Gastrocnemius medialis (tissue), 4 donors: ENCODE measurements around the gene ADCY5. TPM values are rescaled to one million over a fixed set of nuclear protein-coding genes. Genes with fewer than 3 reads are reported as not detected.

Experiments
- ATAC-seq, 2 donors: fragments of 150-250 bp; one replicate each; pipeline ENCODE4 v1.9.1; 2016
- DNase-seq, 2 donors: peaks; one replicate each; pipeline ENCODE4 v3.0.0-alpha.2; 2019
- H3K27ac ChIP-seq, 4 donors: fragments of 200-600 bp; sonication (generic); 1 replicate in 1 of 4; 2 replicates in 3 of 4; pipeline ENCODE4 v1.5.1; 2016 to 2018; ENCODE audit warnings: mild to moderate bottlenecking in 2 of 4, moderate library complexity in 1 of 4
- H3K27me3 ChIP-seq, 3 donors: fragments of 200-600 bp; sonication (generic) in 2 of 3; 1 replicate in 1 of 3; 2 replicates in 2 of 3; pipeline versions ENCODE4 v1.5.1 to v1.6.0; 2016 to 2019; ENCODE audit warnings: mild to moderate bottlenecking in 1 of 3, moderate library complexity in 1 of 3
- H3K36me3 ChIP-seq, 2 donors: fragments of 200-600 bp; sonication (generic) in 1 of 2; one replicate each; pipeline ENCODE4 v1.5.1; 2017 to 2018
- H3K4me1 ChIP-seq, 2 donors: fragments of 200-600 bp; sonication (generic) in 1 of 2; one replicate each; pipeline ENCODE4 v1.5.1; 2016 to 2017; ENCODE audit warnings: mild to moderate bottlenecking in 2 of 2
- H3K4me3 ChIP-seq, 4 donors: fragments of 200-600 bp; sonication (generic) in 3 of 4; 1 replicate in 1 of 4; 2 replicates in 3 of 4; pipeline ENCODE4 v1.5.1; 2016 to 2019; ENCODE audit warnings: mild to moderate bottlenecking in 2 of 4
- H3K9me3 ChIP-seq, 3 donors: fragments of 200-600 bp; sonication (generic) in 2 of 3; 1 replicate in 1 of 3; 2 replicates in 2 of 3; pipeline ENCODE4 v1.5.1; 2016 to 2019
- CTCF ChIP-seq, 5 experiments: fragments of 450-650 bp in 3 of 5; fragments of 200-600 bp in 2 of 5; sonication (generic) in 2 of 5; IDR thresholded peaks in 4 of 5; conservative IDR thresholded peaks in 1 of 5; 1 replicate in 4 of 5; 2 replicates in 1 of 5; pipeline ENCODE4 v1.5.1; 2016 to 2019; ENCODE audit warnings: antibody characterized with exemption in 5 of 5, mild to moderate bottlenecking in 3 of 5, moderate library complexity in 3 of 5
- POLR2A ChIP-seq, 2 donors: fragments of 450-650 bp; IDR thresholded peaks; one replicate each; pipeline ENCODE4 v1.6.1; 2017; ENCODE audit warnings: antibody characterized with exemption in 2 of 2, mild to moderate bottlenecking in 2 of 2, moderate library complexity in 2 of 2
- in situ Hi-C, 4 donors: fragments of 200-750 bp; cut with MboI; loops; one replicate each; pipeline versions ENCODE4 v1.15.0 to v1.8.0; 2017; ENCODE audit warnings: low sequenced_read_pairs in 4 of 4
- intact Hi-C: fragments of 100-400 bp; cut with DNase I; formaldehyde crosslinking; loops from one replicate; pipeline ENCODE4 v1.15.1; 2023; ENCODE audit warnings: low total_unique reads
- total RNA-seq, 4 donors: library from RNA; depleted of rRNA; stranded (reverse); fragments of >200 nt; gene quantifications; one replicate each; pipeline versions ENCODE4 v1.1.0 to v1.2.3, GENCODE V29; 2016

The ADCY5 gene
- total RNA-seq, 4 donors from 2014 or later = 1.0 to 6.4 (median 4.3) TPM

GRCh38 chr3:123287051-123287961, 161.6 kb downstream of the ADCY5 start:
- H3K27me3 ChIP-seq = no peaks in the 10 kb centered on the region
- in situ Hi-C loops = no loop called here
- no peaks in the 10 kb centered on the region for H3K36me3 ChIP-seq
- intact Hi-C loops = no loop called here
- no peaks in the 10 kb centered on the region for H3K9me3 ChIP-seq
- TF ChIP-seq CTCF (IDR thresholded peaks at IDR 0.05 in 4 of 5, conservative IDR thresholded peaks at IDR 0.05 in 1 of 5) (no peak), POLR2A (IDR thresholded peaks at IDR 0.05) (no peak)
- DNase-seq = no peak
- H3K4me3 ChIP-seq = no peak overlapping the region
- ATAC-seq = no peak
- no peaks in the 10 kb centered on the region for H3K4me1 ChIP-seq
- no peak overlapping the region for H3K27ac ChIP-seq

DNA sequence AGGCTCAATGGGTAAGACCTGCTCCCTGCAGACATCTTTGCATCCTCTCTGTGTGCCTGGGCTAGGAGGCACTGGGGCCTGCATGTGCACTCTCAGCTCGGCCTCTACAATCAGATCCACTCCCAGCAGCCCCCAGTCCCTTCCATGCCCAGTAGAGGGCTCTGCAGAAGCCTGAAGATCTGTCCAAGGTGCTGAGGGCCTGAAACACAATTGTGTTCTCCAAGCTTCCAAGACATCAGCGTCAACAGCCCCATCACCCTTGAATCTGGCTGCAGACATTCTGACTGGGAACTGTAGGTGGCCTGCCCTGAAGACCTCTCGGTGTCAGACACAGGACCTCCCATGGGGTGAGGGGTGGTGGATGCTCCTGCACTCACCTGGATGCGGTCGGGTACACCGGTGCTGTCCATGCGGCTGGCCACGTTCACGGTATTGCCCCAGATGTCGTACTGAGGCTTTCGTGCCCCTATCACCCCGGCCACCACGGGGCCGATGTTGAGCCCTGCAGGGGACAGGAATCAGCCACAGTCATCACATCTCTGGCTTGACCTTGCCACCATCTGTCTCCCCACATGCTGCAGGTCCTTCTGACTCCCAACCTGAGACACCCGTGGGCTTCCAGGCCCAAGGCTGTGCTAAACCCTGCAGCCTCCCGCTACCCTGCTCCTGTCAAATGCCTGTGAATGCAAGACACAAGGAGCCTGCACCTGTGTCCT, 162.4 kb downstream of the ADCY5 start:
- H3K27me3 ChIP-seq = no peaks in the 10 kb centered on the region
- no peak overlapping the region for H3K27ac ChIP-seq
- no peaks in the 10 kb centered on the region for H3K4me1 ChIP-seq
- in situ Hi-C loops (no loop called here), intact Hi-C loops (no loop called here)
- no peak for ATAC-seq
- H3K4me3 ChIP-seq = no peak overlapping the region
- TF ChIP-seq CTCF (IDR thresholded peaks at IDR 0.05 in 4 of 5, conservative IDR thresholded peaks at IDR 0.05 in 1 of 5) (peak in 1 of 5 experiments; percentile 11), POLR2A (IDR thresholded peaks at IDR 0.05) (no peak)
- H3K36me3 ChIP-seq = no peaks in the 10 kb centered on the region
- no peaks in the 10 kb centered on the region for H3K9me3 ChIP-seq
- no peak for DNase-seq

DNA sequence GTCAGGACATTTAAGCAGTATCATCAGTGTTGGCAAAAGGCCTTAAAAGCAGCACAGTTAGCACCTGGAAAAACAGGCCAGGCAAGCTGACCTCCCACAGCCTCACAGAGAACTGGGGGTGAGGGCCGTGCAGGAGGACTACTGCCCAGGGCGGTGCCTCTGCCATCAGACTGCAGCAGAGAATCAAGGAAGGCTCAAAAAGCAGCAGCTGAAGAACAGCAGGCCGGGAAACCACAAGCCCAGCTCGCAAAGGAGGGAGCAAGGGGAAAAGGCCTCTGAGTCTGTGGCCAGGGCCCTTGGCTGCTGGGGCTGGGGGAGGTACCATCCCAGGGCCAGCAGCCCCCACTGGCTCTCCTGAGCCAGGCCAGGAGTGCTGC, 163.0 kb downstream of the ADCY5 start:
- no peak for ATAC-seq
- in situ Hi-C loops = no loop called here
- no peaks in the 10 kb centered on the region for H3K27me3 ChIP-seq

DNA sequence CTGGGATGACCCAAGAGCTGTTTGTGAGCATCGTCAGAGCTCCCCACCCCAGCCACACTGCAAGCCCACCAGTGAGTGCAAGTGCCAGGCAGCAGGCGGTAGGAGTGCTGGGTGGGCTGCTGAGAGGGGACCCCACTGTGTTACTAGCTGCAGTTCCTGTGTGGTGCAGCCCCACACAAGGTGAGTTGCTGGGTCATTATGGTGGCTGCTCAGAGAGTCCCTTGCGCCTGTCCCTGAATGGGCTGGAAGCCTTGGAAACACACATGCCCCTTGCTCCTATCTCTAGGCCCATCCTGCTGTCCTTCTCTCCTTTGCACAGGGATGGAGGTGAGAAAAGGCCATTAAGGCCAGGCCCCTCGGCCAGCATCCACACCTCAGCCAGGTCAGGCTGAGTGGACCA, 163.4 kb downstream of the ADCY5 start:
- ATAC-seq (no peak), DNase-seq (no peak)
- Histone ChIP-seq H3K4me1 (no peaks in the 10 kb centered on the region), H3K27ac (no peak overlapping the region), H3K36me3 (no peaks in the 10 kb centered on the region), H3K4me3 (no peak overlapping the region), H3K9me3 (no peaks in the 10 kb centered on the region), H3K27me3 (no peaks in the 10 kb centered on the region)
- in situ Hi-C loops (no loop called here), intact Hi-C loops (no loop called here)
- TF ChIP-seq POLR2A (IDR thresholded peaks at IDR 0.05) (no peak), CTCF (IDR thresholded peaks at IDR 0.05 in 4 of 5, conservative IDR thresholded peaks at IDR 0.05 in 1 of 5) (no peak)

More for the DNA sequence above, 163.0 kb downstream of the ADCY5 start:
- DNase-seq = no peak
- Histone ChIP-seq H3K4me1 (no peaks in the 10 kb centered on the region), H3K9me3 (no peaks in the 10 kb centered on the region), H3K36me3 (no peaks in the 10 kb centered on the region), H3K27ac (no peak overlapping the region), H3K4me3 (no peak overlapping the region)
- TF ChIP-seq CTCF (IDR thresholded peaks at IDR 0.05 in 4 of 5, conservative IDR thresholded peaks at IDR 0.05 in 1 of 5) (no peak), POLR2A (IDR thresholded peaks at IDR 0.05) (no peak)
- intact Hi-C loops = no loop called here
